Neural cell (in vitro differentiated cells): ENCODE measurements around the gene WNT2B.

Source experiments
- CTCF ChIP-seq: fragments of 450-650 bp; IDR thresholded peaks from 2 replicates; pipeline ENCODE4 v1.5.1; 2014; ENCODE audit warnings: antibody characterized with exemption, mild to moderate bottlenecking, moderate library complexity; ENCODE audit not compliant: poor library complexity, severe bottlenecking
- EP300 ChIP-seq: fragments of 450-650 bp; conservative IDR thresholded peaks from 2 replicates; pipeline ENCODE4 v1.6.1; 2014; ENCODE audit warnings: antibody characterized with exemption, mild to moderate bottlenecking, moderate library complexity; ENCODE audit not compliant: poor library complexity, severe bottlenecking
- EZH2 ChIP-seq: fragments of 200-600, 300-800 bp; shearing (Covaris generic), sonication (generic); IDR thresholded peaks from 2 replicates; pipeline ENCODE4 v1.6.1; 2014; ENCODE audit warnings: antibody characterized with exemption, low read length, borderline replicate concordance, mild to moderate bottlenecking; ENCODE audit not compliant: insufficient read depth, poor library complexity, severe bottlenecking
- MXI1 ChIP-seq: fragments of 450-650 bp; conservative IDR thresholded peaks from 2 replicates; pipeline ENCODE4 v1.6.1; 2014; ENCODE audit warnings: antibody characterized with exemption, mild to moderate bottlenecking; ENCODE audit not compliant: poor library complexity, severe bottlenecking
- POLR2AphosphoS5 ChIP-seq: IDR thresholded peaks from 2 replicates; pipeline ENCODE4 v1.6.1; 2012
- RAD21 ChIP-seq: fragments of 450-650 bp; conservative IDR thresholded peaks from 2 replicates; pipeline ENCODE4 v1.6.1; 2014; ENCODE audit warnings: antibody characterized with exemption, mild to moderate bottlenecking, moderate library complexity
- REST ChIP-seq: IDR thresholded peaks from 2 replicates; pipeline ENCODE4 v1.6.1; 2012; ENCODE audit warnings: borderline replicate concordance
- SMC3 ChIP-seq: fragments of 450-650 bp; conservative IDR thresholded peaks from 2 replicates; pipeline ENCODE4 v1.6.1; 2014; ENCODE audit warnings: antibody characterized with exemption, mild to moderate bottlenecking, moderate library complexity; ENCODE audit not compliant: poor library complexity
- TAF1 ChIP-seq: IDR thresholded peaks from 2 replicates; pipeline ENCODE4 v1.6.1; 2012; ENCODE audit warnings: low read depth

GRCh38 chr1:112537456-112537855 lies 28.7 kb downstream of the WNT2B start:
- no peak for TF ChIP-seq POLR2AphosphoS5
- no peak for TF ChIP-seq CTCF
- no peak for TF ChIP-seq EZH2
- TF ChIP-seq EP300, result no peak
- no peak for TF ChIP-seq TAF1
- TF ChIP-seq SMC3, result no peak
- TF ChIP-seq REST, result no peak
- TF ChIP-seq RAD21, result no peak
- no peak for TF ChIP-seq MXI1
